Left forelimb (tissue), 1 donor: ENCODE results near the gene STIM2.

ENCODE experiments used
- DNase-seq: peaks from one replicate; pipeline ENCODE4 v3.0.0-alpha.2; 2018; ENCODE audit warnings: low spot score

The STIM2 gene

GRCh38 chr4:26837993-26838842 is 22.4 kb upstream of the STIM2 start:
- DNase-seq: no peak

GRCh38 chr4:26839016-26839415 is 21.6 kb upstream of the STIM2 start:
- no peak for DNase-seq

GRCh38 chr4:26839534-26839951 is 21.1 kb upstream of the STIM2 start:
- DNase-seq: no peak

- no peak for DNase-seq
Measured at GRCh38 chr4:26840786-26841185, 19.9 kb upstream of the STIM2 start.

GRCh38 chr4:26842911-26843310 is 17.7 kb upstream of the STIM2 start:
- no peak for DNase-seq

GRCh38 chr4:26850528-26850927 is 10.1 kb upstream of the STIM2 start:
- DNase-seq: no peak

GRCh38 chr4:26851129-26851528 is 9.5 kb upstream of the STIM2 start:
- no peak for DNase-seq

- no peak for DNase-seq
Measured at GRCh38 chr4:26854701-26855100, 5.9 kb upstream of the STIM2 start.

GRCh38 chr4:26856906-26857277 is 3.7 kb upstream of the STIM2 start:
- no peak for DNase-seq

GRCh38 chr4:26857278-26858034 is 3.2 kb upstream of the STIM2 start:
- peak; percentile 90 for DNase-seq

GRCh38 chr4:26858035-26858918 is 2.4 kb upstream of the STIM2 start:
- no peak for DNase-seq

- no peak for DNase-seq
Measured at GRCh38 chr4:26858947-26859401, 1.7 kb upstream of the STIM2 start.

GRCh38 chr4:26859762-26860156 is 882 bp upstream of the STIM2 start:
- no peak for DNase-seq

GRCh38 chr4:26860922-26861433 is 337 bp downstream of the STIM2 start:
- DNase-seq: peak; percentile 86

GRCh38 chr4:26861434-26862186 is 969 bp downstream of the STIM2 start:
- DNase-seq: peak; percentile 83

- DNase-seq: no peak
Measured at GRCh38 chr4:26862381-26862915, 1.8 kb downstream of the STIM2 start.

GRCh38 chr4:26863512-26863911 is 2.9 kb downstream of the STIM2 start:
- DNase-seq: no peak

GRCh38 chr4:26864899-26865298 is 4.3 kb downstream of the STIM2 start:
- no peak for DNase-seq

GRCh38 chr4:26866203-26866602 is 5.6 kb downstream of the STIM2 start:
- DNase-seq: no peak

GRCh38 chr4:26866781-26867180 is 6.1 kb downstream of the STIM2 start:
- no peak for DNase-seq
